ENCODE results near the gene CSN3. TPM values are rescaled to one million over a fixed set of nuclear protein-coding genes. Genes with fewer than 3 reads are reported as not detected.

Gene CSN3
- total RNA-seq, 1 donor from 2014 or later, result not detected

- peaks cover 16% of the 10 kb centered on the region for H3K4me1 Mint-ChIP-seq
- H3K4me3 Mint-ChIP-seq, result no peak overlapping the region
- peak overlapping the region; percentile 55 for H3K27ac Mint-ChIP-seq
- peaks cover 2% of the 10 kb centered on the region for H3K36me3 Mint-ChIP-seq
- H3K9me3 Mint-ChIP-seq, result peaks cover 6% of the 10 kb centered on the region
- no peak for TF ChIP-seq CTCF (IDR thresholded peaks at IDR 0.05; ENCODE audit: unreplicated experiment)
- H3K27me3 Mint-ChIP-seq (ENCODE audit: low read depth), result peaks cover 6% of the 10 kb centered on the region
- no peak for DNase-seq (ENCODE audit: low spot score in 2 of 2, unreplicated experiment in 2 of 2)
These were observed 46.3 kb downstream of the CSN3 start for GRCh38 chr4:70288651-70289050.

- peaks cover 3% of the 10 kb centered on the region for H3K27me3 Mint-ChIP-seq (ENCODE audit: low read depth)
- TF ChIP-seq CTCF (IDR thresholded peaks at IDR 0.05; ENCODE audit: unreplicated experiment), result no peak
- H3K27ac Mint-ChIP-seq, result no peak overlapping the region
- no peak overlapping the region for H3K4me3 Mint-ChIP-seq
- H3K36me3 Mint-ChIP-seq, result peaks cover 2% of the 10 kb centered on the region
- DNase-seq (ENCODE audit: low spot score in 2 of 2, unreplicated experiment in 2 of 2), result no peak
- peaks cover 6% of the 10 kb centered on the region for H3K9me3 Mint-ChIP-seq
- peaks cover 16% of the 10 kb centered on the region for H3K4me1 Mint-ChIP-seq
These were observed 48.9 kb downstream of the CSN3 start for GRCh38 chr4:70291341-70291740.

DNA sequence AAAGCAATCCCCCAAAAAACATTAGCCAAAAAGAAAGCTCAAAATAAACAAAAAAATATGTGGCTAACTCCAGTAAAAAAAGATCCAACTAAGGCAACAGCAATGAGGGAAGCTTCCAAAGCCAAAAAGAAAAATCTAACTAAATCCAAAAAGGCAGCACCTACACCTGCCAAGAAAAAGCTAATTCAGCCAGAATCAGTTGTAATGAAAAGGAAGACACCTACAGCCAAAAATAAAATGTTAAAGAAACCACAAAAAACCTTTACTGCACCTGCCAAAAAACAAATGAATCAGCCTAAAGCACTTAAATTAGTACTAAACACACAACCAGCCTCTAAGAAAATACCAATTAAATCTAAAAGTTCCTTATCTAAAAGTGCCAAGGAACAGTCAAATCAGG, 55.2 kb downstream of the CSN3 start:
- H3K27ac Mint-ChIP-seq, result peak overlapping the region; percentile 57
- peaks cover 23% of the 10 kb centered on the region for H3K27me3 Mint-ChIP-seq (ENCODE audit: low read depth)
- H3K36me3 Mint-ChIP-seq, result no peaks in the 10 kb centered on the region
- TF ChIP-seq CTCF (IDR thresholded peaks at IDR 0.05; ENCODE audit: unreplicated experiment), result no peak
- no peak for DNase-seq (ENCODE audit: low spot score in 2 of 2, unreplicated experiment in 2 of 2)
- peaks cover 16% of the 10 kb centered on the region for H3K4me1 Mint-ChIP-seq
- no peak overlapping the region for H3K4me3 Mint-ChIP-seq
- H3K9me3 Mint-ChIP-seq, result peaks cover 6% of the 10 kb centered on the region

- Mint-ChIP-seq H3K4me1 (peaks cover 20% of the 10 kb centered on the region), H3K4me3 (no peak overlapping the region), H3K27ac (peak overlapping the region; percentile 57), H3K9me3 (peaks cover 4% of the 10 kb centered on the region), H3K36me3 (no peaks in the 10 kb centered on the region), H3K27me3 (ENCODE audit: low read depth) (peaks cover 23% of the 10 kb centered on the region)
- DNase-seq (ENCODE audit: low spot score in 2 of 2, unreplicated experiment in 2 of 2), result no peak
- TF ChIP-seq CTCF (IDR thresholded peaks at IDR 0.05; ENCODE audit: unreplicated experiment), result no peak
These were observed 55.7 kb downstream of the CSN3 start for GRCh38 chr4:70298051-70298450.

DNA sequence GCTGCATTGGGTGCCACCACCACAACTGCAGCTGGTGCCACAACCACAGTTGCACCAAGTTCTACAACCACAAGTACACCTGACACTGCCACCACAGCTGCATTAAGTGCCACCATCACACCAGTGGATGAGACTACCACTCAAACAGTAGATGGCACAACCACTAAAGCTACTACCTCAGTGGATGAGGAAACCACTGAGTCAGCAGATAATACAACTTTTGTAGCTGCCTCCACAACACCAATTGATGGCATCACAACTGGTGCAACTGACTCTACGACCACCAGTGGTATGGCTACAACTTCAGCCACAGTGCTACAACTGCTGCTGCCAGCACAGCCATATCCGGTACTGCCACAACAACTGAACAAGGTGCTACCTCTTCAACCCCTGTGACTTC, 57.2 kb downstream of the CSN3 start:
- Mint-ChIP-seq H3K4me3 (no peak overlapping the region), H3K36me3 (no peaks in the 10 kb centered on the region), H3K4me1 (peaks cover 33% of the 10 kb centered on the region), H3K27me3 (ENCODE audit: low read depth) (peaks cover 22% of the 10 kb centered on the region), H3K9me3 (no peaks in the 10 kb centered on the region), H3K27ac (no peak overlapping the region)
- no peak for DNase-seq (ENCODE audit: low spot score in 2 of 2, unreplicated experiment in 2 of 2)
- no peak for TF ChIP-seq CTCF (IDR thresholded peaks at IDR 0.05; ENCODE audit: unreplicated experiment)

GRCh38 chr4:70300215-70300614, 57.8 kb downstream of the CSN3 start:
- H3K27ac Mint-ChIP-seq, result no peak overlapping the region
- no peak for TF ChIP-seq CTCF (IDR thresholded peaks at IDR 0.05; ENCODE audit: unreplicated experiment)
- H3K4me3 Mint-ChIP-seq, result no peak overlapping the region
- H3K4me1 Mint-ChIP-seq, result peaks cover 37% of the 10 kb centered on the region
- H3K27me3 Mint-ChIP-seq (ENCODE audit: low read depth), result peaks cover 22% of the 10 kb centered on the region
- no peak for DNase-seq (ENCODE audit: low spot score in 2 of 2, unreplicated experiment in 2 of 2)
- H3K9me3 Mint-ChIP-seq, result no peaks in the 10 kb centered on the region
- no peaks in the 10 kb centered on the region for H3K36me3 Mint-ChIP-seq
